ENCODE results near the gene TACR2. TPM values are rescaled to one million over a fixed set of nuclear protein-coding genes. Genes with fewer than 3 reads are reported as not detected.

The TACR2 gene
- total and polyA plus RNA-seq, 2 of the 13 experiments (the other 11 are each of a cell fraction or from before 2014, with no cell fraction given), result 0.04 TPM; not detected in 1

DNA sequence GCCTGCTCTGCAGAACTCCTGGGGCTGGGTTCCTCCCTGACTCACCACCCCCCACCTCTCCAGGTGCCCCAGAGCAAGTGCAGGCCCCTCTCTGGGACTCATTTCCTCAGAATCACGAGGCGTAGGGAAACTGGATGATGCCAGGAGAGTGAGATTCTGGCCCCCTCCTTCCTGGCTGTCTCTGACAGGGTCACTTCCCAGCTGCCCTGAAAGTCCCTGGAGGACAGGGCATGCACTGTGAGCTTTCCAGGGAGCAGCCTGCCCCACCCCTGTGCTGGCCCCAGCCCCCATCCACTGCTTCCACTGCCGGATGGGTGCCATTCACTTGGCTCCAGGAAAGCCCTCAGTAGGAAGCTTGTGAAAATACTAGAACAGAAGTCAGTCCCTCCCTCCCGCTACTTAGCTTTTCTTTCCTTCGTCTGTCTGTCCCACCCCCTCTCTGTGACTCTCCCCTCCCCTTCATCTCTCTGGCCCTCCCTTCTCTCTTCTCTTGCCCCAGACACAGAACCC, 10.4 kb downstream of the TACR2 start (continued):
- TF ChIP-seq THAP9 (CRISPR knock-in tag; IDR thresholded peaks at IDR 0.05; ENCODE audit: borderline replicate concordance) (no peak), SALL1 (CRISPR knock-in tag; IDR thresholded peaks at IDR 0.05) (no peak), PLRG1 (conservative IDR thresholded peaks at IDR 0.05) (no peak), NCOA2 (CRISPR knock-in tag; IDR thresholded peaks at IDR 0.05) (no peak), ZBTB39 (CRISPR knock-in tag; IDR thresholded peaks at IDR 0.05) (no peak)
- TF ChIP-seq, protein P1, sequence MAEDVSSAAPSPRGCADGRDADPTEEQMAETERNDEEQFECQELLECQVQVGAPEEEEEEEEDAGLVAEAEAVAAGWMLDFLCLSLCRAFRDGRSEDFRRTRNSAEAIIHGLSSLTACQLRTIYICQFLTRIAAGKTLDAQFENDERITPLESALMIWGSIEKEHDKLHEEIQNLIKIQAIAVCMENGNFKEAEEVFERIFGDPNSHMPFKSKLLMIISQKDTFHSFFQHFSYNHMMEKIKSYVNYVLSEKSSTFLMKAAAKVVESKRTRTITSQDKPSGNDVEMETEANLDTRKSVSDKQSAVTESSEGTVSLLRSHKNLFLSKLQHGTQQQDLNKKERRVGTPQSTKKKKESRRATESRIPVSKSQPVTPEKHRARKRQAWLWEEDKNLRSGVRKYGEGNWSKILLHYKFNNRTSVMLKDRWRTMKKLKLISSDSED (CRISPR knock-in tag; IDR thresholded peaks at IDR 0.05), result no peak

- H3K9me3 ChIP-seq (ENCODE audit: low read length), result no peaks in the 10 kb centered on the region
- CTCF ChIA-PET (ENCODE audit: low intra/inter-chr PET ratio, low total read pairs), result no interaction called here
- intact Hi-C loops (cut with micrococcal nuclease; ENCODE audit: unreplicated experiment), result no loop called here
- POLR2A ChIA-PET, result no interaction called here
- H4K20me1 ChIP-seq (ENCODE audit: insufficient read depth, low read length), result no peaks in the 10 kb centered on the region
- H3K79me2 ChIP-seq (ENCODE audit: insufficient read depth, low read length), result no peaks in the 10 kb centered on the region
- FAIRE-seq, result no peak
- H3K4me1 ChIP-seq (ENCODE audit: insufficient read depth, low read length), result peaks cover 13% of the 10 kb centered on the region
- H3K4me2 ChIP-seq (ENCODE audit: low read depth, low read length), result no peak overlapping the region
- DNase-seq (ENCODE audit: low spot score), result no peak
- H3K27me3 ChIP-seq (ENCODE audit: control insufficient read depth in 1 of 2, insufficient read depth in 2 of 2, low read length in 2 of 2), result peaks cover 0 to 15% of the 10 kb centered on the region in 2 experiments; a peak in 1 of 5 replicates
- H3K27ac ChIP-seq (ENCODE audit: extremely low read length, insufficient read depth, low read length), result no peak overlapping the region
- H3K9ac ChIP-seq (ENCODE audit: insufficient read depth, low read depth, low read length), result no peak overlapping the region
- no peak overlapping the region for H2AFZ ChIP-seq (ENCODE audit: low read length)
- H3K36me3 ChIP-seq (replicated peaks in 1 of 2; ENCODE audit: control insufficient read depth in 1 of 2, insufficient read depth in 2 of 2, low read length in 2 of 2), result no peaks in the 10 kb centered on the region
- TF ChIP-seq FOXP4 (CRISPR knock-in tag; IDR thresholded peaks at IDR 0.05) (no peak), ZSCAN9 (CRISPR knock-in tag; IDR thresholded peaks at IDR 0.05; ENCODE audit: borderline replicate concordance) (no peak)
- BruUV-seq (replicated peaks), result no TSS peak
- ATAC-seq, result no peak
- H3K4me3 ChIP-seq (replicated peaks in 1 of 3; ENCODE audit: insufficient read depth in 1 of 3, low read depth in 2 of 3, low read length in 3 of 3), result no peak overlapping the region
- 5% methylated on average over 4 of the region's 4 CpGs for WGBS (ENCODE audit: low lambda C conversion rate)
- in situ Hi-C loops (cut with HindIII; ENCODE audit: extremely low pct_ligation_motif_present, low pct_unique_long_range_greater_than_20kb), result loop anchor here (5.0 kb wide), 2 partner anchors 102 to 232 kb away; no protein-coding TSS in a partner anchor
Measured at GRCh38 chr10:69405221-69405620, 11.5 kb downstream of the TACR2 start.

All from HepG2 (cell line).